PC-9 (cell line): ENCODE results near the gene MAGI2.

ENCODE experiments used
- EZH2 ChIP-seq: fragments of 200-600 bp; sonication (generic); IDR thresholded peaks from 2 replicates; pipeline ENCODE4 v1.8.0; 2017; ENCODE audit warnings: antibody characterized with exemption, low read depth
- TF ChIP-seq, protein P1 (sequence below): fragments of 200-600 bp; sonication (generic); conservative IDR thresholded peaks from 2 replicates; pipeline ENCODE4 v1.6.1; 2017; ENCODE audit warnings: mixed run types, antibody characterized with exemption, mild to moderate bottlenecking, moderate library complexity

DNA sequence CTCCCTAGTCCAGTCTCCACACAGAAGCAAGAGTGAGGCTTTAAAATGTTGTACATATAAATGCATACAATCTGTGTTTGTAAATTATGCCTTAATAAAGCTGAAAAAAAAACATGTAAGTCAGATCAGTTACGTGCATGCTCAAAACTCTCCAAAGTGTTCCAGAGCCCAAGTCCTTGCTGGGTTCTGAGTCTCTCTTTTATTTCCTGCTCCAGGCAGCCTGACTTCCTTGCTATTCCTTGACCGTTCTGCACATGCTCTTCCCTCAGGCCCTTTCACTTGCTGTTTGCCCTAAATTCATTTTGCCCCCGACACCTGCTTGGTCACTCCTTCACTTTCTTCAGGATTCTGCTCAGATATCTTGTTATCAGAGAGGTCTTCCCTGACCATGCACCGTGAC, 884.8 kb downstream of the MAGI2 start:
- TF ChIP-seq, protein P1, sequence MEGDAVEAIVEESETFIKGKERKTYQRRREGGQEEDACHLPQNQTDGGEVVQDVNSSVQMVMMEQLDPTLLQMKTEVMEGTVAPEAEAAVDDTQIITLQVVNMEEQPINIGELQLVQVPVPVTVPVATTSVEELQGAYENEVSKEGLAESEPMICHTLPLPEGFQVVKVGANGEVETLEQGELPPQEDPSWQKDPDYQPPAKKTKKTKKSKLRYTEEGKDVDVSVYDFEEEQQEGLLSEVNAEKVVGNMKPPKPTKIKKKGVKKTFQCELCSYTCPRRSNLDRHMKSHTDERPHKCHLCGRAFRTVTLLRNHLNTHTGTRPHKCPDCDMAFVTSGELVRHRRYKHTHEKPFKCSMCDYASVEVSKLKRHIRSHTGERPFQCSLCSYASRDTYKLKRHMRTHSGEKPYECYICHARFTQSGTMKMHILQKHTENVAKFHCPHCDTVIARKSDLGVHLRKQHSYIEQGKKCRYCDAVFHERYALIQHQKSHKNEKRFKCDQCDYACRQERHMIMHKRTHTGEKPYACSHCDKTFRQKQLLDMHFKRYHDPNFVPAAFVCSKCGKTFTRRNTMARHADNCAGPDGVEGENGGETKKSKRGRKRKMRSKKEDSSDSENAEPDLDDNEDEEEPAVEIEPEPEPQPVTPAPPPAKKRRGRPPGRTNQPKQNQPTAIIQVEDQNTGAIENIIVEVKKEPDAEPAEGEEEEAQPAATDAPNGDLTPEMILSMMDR, result no peak
- no peak for TF ChIP-seq EZH2
